Stomach (tissue), 4 donors: Measurements from ENCODE around the gene OTOP1.

Experiments
- CTCF ChIP-seq, 7 experiments: fragments of 450-650 bp in 4 of 7; fragments of 200-600 bp in 3 of 7; sonication (generic) in 3 of 7; IDR thresholded peaks; one replicate each; pipeline ENCODE4 v1.5.1; 2016 to 2019; ENCODE audit warnings: antibody characterized with exemption in 7 of 7, control low read depth in 2 of 7, mild to moderate bottlenecking in 1 of 7
- EP300 ChIP-seq: sonication (generic); formaldehyde crosslinking; IDR thresholded peaks from one replicate; pipeline ENCODE4 v1.6.1; 2017; ENCODE audit warnings: antibody characterized with exemption
- POLR2A ChIP-seq, 4 donors: fragments of 450-650 bp; IDR thresholded peaks; one replicate each; pipeline ENCODE4 v1.6.1; 2016; ENCODE audit warnings: antibody characterized with exemption in 4 of 4, control low read depth in 2 of 4, mild to moderate bottlenecking in 1 of 4, moderate library complexity in 1 of 4
- POLR2AphosphoS5 ChIP-seq, 3 donors: sonication (generic); formaldehyde crosslinking; IDR thresholded peaks; one replicate each; pipeline ENCODE4 v1.6.1; 2016; ENCODE audit warnings: antibody characterized with exemption in 3 of 3

DNA sequence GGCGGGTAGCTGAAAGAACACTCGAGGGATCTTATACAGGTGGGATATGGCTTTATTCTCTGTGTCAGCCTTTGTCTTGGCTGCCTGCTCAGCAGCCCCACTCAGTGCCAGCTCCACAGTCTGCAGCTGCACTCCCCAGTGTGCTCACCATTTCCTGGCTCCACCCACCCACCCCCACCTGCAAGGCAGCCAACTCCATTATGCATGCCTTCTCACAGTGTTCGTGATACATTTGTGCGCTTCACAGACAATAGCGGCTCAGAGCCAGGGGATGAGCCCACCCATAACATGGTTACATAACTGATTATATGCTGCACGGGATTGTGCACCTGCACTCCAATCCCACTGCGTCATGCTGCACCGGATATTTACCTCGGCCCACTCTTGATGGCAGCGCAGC is 30.1 kb upstream of the OTOP1 start:
- TF ChIP-seq CTCF (IDR thresholded peaks at IDR 0.05) (no peak), POLR2A (IDR thresholded peaks at IDR 0.05) (no peak), POLR2AphosphoS5 (IDR thresholded peaks at IDR 0.05) (no peak), EP300 (no peak)
